NOMO-1 treated with dmso at 0.1 percent for 144 hours (cell line): ENCODE data around the gene FAM50B.

Experiments used
- DNase-seq: peaks from one replicate; lab custom pipeline; 2025; ENCODE audit not compliant: unreplicated experiment; lab: John Stamatoyannopoulos, UW

Gene FAM50B

GRCh38 chr6:3871515-3871914 is 22.3 kb downstream of the FAM50B start:
- no peak for DNase-seq

- DNase-seq, result no peak
Measured at GRCh38 chr6:3871939-3872338, 22.8 kb downstream of the FAM50B start.

- no peak for DNase-seq
Measured at GRCh38 chr6:3872370-3872854, 23.2 kb downstream of the FAM50B start.

- DNase-seq, result no peak
Measured at GRCh38 chr6:3873051-3873450, 23.9 kb downstream of the FAM50B start.

- no peak for DNase-seq
Measured at GRCh38 chr6:3874069-3874468, 24.9 kb downstream of the FAM50B start.

- no peak for DNase-seq
Measured at GRCh38 chr6:3875486-3875885, 26.3 kb downstream of the FAM50B start.

GRCh38 chr6:3876101-3876500 is 26.9 kb downstream of the FAM50B start:
- DNase-seq, result no peak

GRCh38 chr6:3876866-3877265 is 27.7 kb downstream of the FAM50B start:
- DNase-seq, result no peak

- DNase-seq, result no peak
Measured at GRCh38 chr6:3878048-3878666, 29.0 kb downstream of the FAM50B start.

GRCh38 chr6:3879194-3879952 is 30.2 kb downstream of the FAM50B start:
- no peak for DNase-seq

- no peak for DNase-seq
Measured at GRCh38 chr6:3881711-3882421, 32.7 kb downstream of the FAM50B start.

GRCh38 chr6:3882431-3882830 is 33.3 kb downstream of the FAM50B start:
- DNase-seq, result no peak

- no peak for DNase-seq
Measured at GRCh38 chr6:3882866-3883265, 33.7 kb downstream of the FAM50B start.

GRCh38 chr6:3884007-3884745 is 35.0 kb downstream of the FAM50B start:
- DNase-seq, result no peak

GRCh38 chr6:3885262-3886036 is 36.3 kb downstream of the FAM50B start:
- no peak for DNase-seq

- no peak for DNase-seq
Measured at GRCh38 chr6:3887150-3887700, 38.1 kb downstream of the FAM50B start.

GRCh38 chr6:3888153-3888957 is 39.2 kb downstream of the FAM50B start:
- DNase-seq, result no peak

GRCh38 chr6:3890047-3890446 is 40.9 kb downstream of the FAM50B start:
- DNase-seq, result no peak

GRCh38 chr6:3891883-3892282 is 42.7 kb downstream of the FAM50B start:
- DNase-seq, result no peak
